ENCODE measurements around the gene MKKS. TPM values are rescaled to one million over a fixed set of nuclear protein-coding genes. Genes with fewer than 3 reads are reported as not detected.
"Not testable (repeated sequence)": the region's sequence is repeated elsewhere in the genome, so short reads cannot be mapped to it uniquely, and the experiment has no call there.

Gene MKKS
- total RNA-seq, 1 donor: 1.3 TPM

DNA sequence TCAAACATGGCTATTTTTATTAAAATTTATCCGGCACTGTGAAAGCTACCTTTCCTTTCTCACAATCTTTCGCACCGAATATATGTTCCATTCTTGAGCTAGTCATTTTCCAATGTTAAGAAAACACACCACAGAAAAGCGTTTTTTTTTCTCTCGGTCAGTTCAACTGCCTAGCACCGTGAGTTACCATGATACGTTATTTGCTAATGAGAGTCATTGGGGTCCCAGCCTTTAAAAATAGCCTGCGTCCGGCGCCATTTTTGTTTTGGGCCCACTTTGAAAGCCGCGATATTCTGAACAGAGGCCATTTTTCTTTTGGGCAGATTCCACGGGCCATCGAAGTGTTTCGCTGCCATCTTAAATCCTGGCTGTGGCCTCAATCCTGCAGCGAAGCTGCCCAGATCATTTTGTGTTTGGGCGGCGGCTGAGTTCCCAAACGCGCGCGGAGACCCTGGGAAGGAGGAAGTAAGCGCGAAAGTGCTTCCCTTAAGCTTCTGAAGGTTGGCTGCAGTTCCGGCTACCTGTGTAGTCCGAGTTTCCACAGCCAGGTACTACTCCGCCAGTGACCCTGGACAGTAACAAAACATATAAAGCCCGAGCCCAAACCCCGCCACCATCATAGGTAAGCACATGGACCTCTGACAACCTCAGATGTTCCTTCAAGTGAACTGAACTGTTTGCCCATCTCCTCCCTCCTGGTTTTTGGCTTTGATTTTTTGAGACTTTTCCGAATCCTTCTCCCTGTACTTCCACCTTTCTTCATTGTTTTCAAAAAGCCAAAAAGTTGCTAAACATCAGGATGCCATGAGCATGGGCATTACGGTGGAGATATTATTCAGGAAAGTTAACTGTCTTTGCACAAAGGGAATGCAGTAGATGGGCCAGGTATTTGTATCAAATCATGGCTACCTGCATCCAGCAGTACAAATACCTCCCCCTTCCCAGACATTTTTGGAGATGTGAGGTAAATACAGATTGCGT lies 1.1 kb upstream of the MKKS start, which contains the start of gene SLX4IP:
TSS of gene SLX4IP (plus strand) at position 474 of the 981 bp plus-strand sequence. CDS start 22,900 bp downstream, outside the sequence.
- peaks cover 39% of the 10 kb centered on the region for H3K4me1 ChIP-seq (ENCODE audit: insufficient read depth, low read length)
- peak within 1 kb of the TSS; percentile 88 for H3K4me3 ChIP-seq (ENCODE audit: low read length)
- no peaks in the 10 kb centered on the region for H3K9me3 ChIP-seq (ENCODE audit: low read depth, low read length)
- H3K27me3 ChIP-seq (ENCODE audit: insufficient read depth, low read length): no peaks in the 10 kb centered on the region

DNA sequence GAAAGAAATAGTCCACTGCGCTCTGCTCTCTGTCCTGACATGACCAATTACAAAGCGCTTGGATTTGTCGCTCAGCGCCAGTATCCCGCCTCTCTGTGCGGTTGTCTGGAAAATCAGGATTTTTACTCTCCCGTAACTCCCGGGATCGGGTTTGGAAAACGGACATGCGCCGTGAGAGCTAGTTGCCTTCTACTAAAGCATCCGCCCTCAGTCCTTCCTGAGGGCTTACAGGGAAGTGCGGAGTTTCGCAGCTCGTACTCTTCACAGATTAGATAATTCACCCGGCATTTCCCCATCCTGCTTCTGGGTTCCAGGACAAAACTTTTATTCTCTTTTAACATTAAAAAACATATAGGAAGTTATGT lies 427 bp upstream of the MKKS start:
- Histone ChIP-seq H3K27me3 (ENCODE audit: insufficient read depth, low read length) (no peaks in the 10 kb centered on the region), H3K4me3 (ENCODE audit: low read length) (peak overlapping the region; percentile 88), H3K9me3 (ENCODE audit: low read depth, low read length) (no peaks in the 10 kb centered on the region), H3K4me1 (ENCODE audit: insufficient read depth, low read length) (peaks cover 39% of the 10 kb centered on the region)

DNA sequence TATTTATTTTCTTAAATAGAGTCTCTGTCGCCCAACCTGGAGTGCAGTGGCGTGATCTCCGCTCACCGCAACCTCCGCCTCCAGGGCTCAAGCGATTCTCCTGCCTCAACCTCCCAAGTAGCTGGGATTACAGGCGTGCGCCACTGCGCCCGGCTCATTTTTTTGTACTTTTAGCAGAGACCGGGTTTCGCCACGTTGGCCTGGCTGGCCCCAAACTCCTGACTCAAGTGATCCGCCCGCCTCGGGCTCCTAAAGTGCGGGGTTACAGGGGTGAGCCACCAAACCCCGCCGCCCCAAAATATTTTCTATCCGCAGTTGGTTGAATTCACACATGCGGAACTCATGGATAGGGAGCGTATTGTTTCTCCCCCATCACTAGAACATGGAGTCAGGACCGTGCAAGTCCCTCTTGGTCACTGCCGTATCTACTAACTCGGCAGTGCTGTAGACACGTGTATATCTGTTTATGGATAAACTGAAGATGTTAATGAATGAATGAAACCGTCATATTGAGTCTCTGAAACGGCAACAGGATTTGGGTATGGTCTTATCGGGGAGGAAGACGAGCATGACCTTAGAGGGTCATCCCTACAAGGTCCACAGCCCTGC lies 904 bp downstream of the MKKS start:
- Histone ChIP-seq H3K9me3 (ENCODE audit: low read depth, low read length) (no peaks in the 10 kb centered on the region), H3K4me1 (ENCODE audit: insufficient read depth, low read length) (peaks cover 44% of the 10 kb centered on the region), H3K27me3 (ENCODE audit: insufficient read depth, low read length) (no peaks in the 10 kb centered on the region), H3K4me3 (ENCODE audit: low read length) (peak overlapping the region; percentile 88)

DNA sequence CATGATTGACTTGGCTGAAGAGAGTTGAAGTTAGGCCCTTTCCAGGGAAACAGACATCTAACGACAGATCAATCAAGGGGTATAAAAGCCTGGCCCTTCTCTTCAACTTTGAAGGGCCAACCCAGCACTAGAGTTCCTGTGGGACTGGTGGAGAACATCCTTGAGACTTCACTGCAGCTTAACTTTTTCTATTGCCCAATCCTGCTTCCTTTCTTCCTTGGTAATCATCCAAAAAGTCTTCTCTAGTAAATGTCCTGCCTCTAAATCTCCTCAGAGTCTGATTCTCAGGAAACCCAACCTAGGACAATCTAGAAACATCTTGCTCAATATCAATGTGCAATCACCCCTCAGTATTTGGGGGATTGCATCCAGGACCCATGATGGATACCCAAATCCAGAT lies 1.9 kb downstream of the MKKS start:
- peaks cover 42% of the 10 kb centered on the region for H3K4me1 ChIP-seq (ENCODE audit: insufficient read depth, low read length)
- H3K9me3 ChIP-seq (ENCODE audit: low read depth, low read length): no peaks in the 10 kb centered on the region
- H3K27me3 ChIP-seq (ENCODE audit: insufficient read depth, low read length): no peaks in the 10 kb centered on the region
- H3K4me3 ChIP-seq (ENCODE audit: low read length): no peak overlapping the region

DNA sequence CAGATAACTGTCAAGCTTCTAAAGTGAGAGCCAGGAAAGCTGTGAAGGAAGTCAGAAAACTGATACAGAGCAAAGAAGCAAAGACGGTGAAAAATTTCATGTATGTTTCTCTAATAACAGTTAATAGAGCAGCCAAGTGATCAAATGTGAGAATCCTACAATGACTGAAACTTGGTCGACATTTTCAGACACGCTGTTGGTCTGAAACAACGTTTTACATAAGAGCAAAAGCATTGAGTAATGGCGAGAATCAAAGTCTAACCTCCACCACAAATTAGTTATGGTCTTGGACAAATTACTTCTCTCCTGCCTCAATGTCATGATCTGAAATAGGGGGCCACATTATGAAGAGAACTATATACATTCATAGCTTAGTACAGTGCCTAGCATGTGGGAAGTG lies 3.3 kb downstream of the MKKS start:
- Histone ChIP-seq H3K4me3 (ENCODE audit: low read length) (no peak overlapping the region), H3K9me3 (ENCODE audit: low read depth, low read length) (no peaks in the 10 kb centered on the region), H3K27me3 (ENCODE audit: insufficient read depth, low read length) (no peaks in the 10 kb centered on the region), H3K4me1 (ENCODE audit: insufficient read depth, low read length) (peaks cover 34% of the 10 kb centered on the region)

DNA sequence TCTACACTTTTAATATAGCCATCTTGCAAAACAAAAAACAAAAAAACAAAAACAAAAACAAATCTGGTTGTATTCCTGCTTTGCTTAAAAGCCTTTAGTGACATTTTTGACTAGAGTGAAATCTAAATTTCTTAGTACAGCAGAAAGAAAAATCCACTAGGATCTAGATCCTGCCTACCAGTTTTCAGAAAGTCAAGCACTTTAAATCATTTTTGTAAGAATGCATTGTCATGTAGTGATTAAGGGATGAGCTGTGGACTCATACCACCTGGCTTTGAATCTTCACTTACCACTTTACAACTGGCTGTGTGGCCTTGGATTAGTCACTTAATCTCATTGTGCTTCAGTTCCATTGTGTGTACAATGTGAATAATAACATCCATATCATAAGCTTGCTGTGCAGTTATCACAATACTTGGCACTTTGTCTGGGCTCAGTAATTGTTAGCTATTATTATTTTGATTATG lies 4.0 kb downstream of the MKKS start:
- Histone ChIP-seq H3K4me1 (ENCODE audit: insufficient read depth, low read length) (peaks cover 28% of the 10 kb centered on the region), H3K9me3 (ENCODE audit: low read depth, low read length) (no peaks in the 10 kb centered on the region), H3K4me3 (ENCODE audit: low read length) (no peak overlapping the region), H3K27me3 (ENCODE audit: insufficient read depth, low read length) (no peaks in the 10 kb centered on the region)

DNA sequence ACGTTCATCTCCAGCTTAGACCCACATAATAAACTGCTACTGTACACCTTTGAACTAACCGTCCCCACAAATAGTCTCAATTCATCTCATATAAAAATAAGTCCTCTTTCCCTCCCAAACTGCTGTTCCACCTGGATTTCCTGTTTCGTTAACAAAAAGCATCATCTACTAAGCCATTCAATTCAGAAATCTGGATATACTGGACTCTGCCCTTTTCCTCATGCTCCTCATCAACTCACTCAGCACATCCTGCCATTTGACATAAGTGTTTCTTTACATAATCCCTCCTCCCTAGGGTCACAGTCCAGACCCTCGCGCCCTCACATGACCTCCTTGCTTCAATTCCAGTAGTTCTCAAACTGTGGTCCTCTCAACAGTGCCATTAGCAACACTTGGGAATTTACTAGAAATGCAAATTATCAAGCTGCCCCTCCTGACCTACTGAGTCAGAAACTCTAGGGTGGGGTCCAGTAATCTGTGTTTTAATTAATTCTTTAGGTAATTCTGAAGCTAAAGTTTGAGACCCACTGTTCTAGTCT lies 4.5 kb downstream of the MKKS start:
- Histone ChIP-seq H3K4me1 (ENCODE audit: insufficient read depth, low read length) (peaks cover 28% of the 10 kb centered on the region), H3K4me3 (ENCODE audit: low read length) (no peak overlapping the region), H3K9me3 (ENCODE audit: low read depth, low read length) (no peaks in the 10 kb centered on the region), H3K27me3 (ENCODE audit: insufficient read depth, low read length) (no peaks in the 10 kb centered on the region)

DNA sequence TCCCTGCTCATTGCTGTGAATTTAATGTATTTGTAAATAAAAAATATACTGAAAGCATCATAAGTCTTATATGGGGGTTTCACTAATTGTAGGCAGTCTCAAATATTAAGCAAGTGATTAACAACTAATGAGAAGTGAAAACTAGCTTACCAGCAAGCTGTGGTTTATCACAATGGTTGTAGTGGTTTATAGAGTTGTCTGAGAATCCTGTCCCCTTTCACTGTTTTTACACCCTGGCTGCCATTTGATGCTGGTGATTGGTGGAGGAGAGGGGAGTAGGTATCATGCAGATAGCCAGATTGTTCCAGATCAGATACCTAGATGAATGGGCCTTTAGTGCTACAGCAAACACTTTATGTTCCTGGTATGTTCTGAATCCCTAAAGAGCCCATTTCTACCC lies 6.0 kb downstream of the MKKS start:
- Histone ChIP-seq H3K4me3 (ENCODE audit: low read length) (no peak overlapping the region), H3K4me1 (ENCODE audit: insufficient read depth, low read length) (peaks cover 21% of the 10 kb centered on the region), H3K9me3 (ENCODE audit: low read depth, low read length) (no peaks in the 10 kb centered on the region), H3K27me3 (ENCODE audit: insufficient read depth, low read length) (no peaks in the 10 kb centered on the region)

DNA sequence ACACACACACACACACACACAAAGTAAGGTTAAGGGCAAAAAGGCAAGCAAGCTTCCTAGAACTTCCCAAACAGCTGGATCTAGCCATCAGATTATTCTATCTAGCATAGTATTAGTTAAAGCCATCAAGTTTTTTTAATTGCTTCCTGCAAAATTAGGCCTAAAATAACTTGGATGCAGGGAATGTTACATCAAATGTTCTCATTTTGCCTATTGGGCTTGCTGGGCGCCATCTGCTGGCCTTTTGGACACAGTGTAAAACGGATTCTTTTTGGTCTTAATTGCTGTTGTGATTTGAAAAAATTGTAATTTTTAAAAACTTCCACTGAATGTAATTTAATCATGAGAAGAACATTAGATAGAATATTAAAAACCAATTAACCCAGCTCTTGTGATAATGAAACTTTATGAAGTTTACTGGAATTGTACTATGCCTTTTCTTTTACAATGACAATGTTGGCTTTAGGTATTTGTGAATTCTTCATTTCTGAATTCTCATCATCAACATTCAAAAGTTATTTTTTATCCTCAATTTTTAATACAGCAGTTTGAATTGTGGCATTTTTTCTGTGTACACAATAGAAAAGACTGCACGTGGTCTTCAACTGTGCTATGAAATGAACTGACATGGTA lies 6.8 kb downstream of the MKKS start:
- Histone ChIP-seq H3K27me3 (ENCODE audit: insufficient read depth, low read length) (no peaks in the 10 kb centered on the region), H3K4me1 (ENCODE audit: insufficient read depth, low read length) (peaks cover 12% of the 10 kb centered on the region), H3K9me3 (ENCODE audit: low read depth, low read length) (no peaks in the 10 kb centered on the region), H3K4me3 (ENCODE audit: low read length) (no peak overlapping the region)

DNA sequence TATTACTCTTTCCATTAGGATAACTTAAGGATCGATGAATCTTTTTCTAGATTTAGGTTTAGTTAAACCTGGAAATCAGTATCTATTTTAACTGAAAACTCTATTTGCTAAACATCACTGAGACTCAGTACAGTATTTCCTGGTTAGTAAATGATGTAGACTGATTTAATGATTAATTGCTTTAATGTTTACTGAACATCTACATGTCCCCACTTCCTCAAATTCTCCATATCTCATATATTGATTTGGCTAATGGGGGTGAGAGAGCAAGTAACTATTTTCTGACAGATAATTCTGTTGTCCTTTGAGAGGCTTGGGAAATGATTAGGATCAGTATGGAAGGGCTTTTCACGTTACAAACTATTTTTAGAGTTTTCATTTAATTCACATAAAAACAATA lies 10.3 kb downstream of the MKKS start:
- H3K9me3 ChIP-seq (ENCODE audit: low read depth, low read length): no peaks in the 10 kb centered on the region
- no peaks in the 10 kb centered on the region for H3K27me3 ChIP-seq (ENCODE audit: insufficient read depth, low read length)
- H3K4me1 ChIP-seq (ENCODE audit: insufficient read depth, low read length): peaks cover 6% of the 10 kb centered on the region
- no peak overlapping the region for H3K4me3 ChIP-seq (ENCODE audit: low read length)

DNA sequence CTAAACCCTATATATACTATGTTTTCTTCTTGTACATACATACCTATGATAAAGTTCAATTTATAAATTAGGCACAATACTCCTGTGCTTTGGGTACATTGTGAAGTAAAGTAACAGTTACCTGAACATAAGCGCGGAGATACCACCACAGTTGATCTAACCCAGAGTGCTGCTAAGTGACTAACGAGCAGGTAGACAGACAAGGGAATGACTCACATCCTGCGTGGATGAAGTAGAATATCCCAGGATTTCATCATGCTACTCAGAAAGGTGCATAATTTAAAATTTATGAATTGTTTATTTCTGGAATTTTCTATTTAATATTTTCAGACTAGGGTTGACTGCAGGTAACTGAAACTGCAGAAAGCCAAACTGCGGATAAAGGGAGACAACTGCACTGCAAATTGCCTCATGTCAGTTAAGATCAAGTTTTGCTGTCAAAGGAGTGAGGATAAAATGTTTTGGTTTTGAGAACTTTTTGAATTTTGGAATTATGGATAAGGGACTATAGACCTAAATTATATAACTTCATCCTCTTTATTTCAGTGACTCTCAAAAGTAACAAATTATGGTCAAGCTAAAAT lies 14.4 kb downstream of the MKKS start:
- Histone ChIP-seq H3K4me1 (ENCODE audit: insufficient read depth, low read length) (no peaks in the 10 kb centered on the region), H3K27me3 (ENCODE audit: insufficient read depth, low read length) (no peaks in the 10 kb centered on the region), H3K9me3 (ENCODE audit: low read depth, low read length) (no peaks in the 10 kb centered on the region), H3K4me3 (ENCODE audit: low read length) (no peak overlapping the region)

DNA sequence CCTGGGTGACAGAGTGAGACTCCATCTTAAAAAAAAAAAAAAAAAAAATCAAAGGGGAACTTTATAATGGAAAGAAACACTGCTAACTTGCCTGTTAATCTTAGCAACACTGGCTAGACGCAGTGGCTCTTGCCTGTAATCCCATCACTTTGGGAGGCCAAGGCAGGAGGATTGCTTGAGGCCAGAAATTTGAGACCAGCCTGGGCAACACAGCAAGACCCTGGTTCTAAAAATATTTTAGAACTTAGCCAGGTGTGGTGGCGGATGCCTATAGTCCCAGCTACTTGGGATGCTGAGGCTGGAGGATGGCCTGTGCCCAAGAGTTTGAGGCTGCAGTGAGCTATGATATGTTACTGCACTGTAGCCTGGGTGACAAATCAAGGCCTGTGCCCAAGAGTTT lies 16.8 kb downstream of the MKKS start:
- H3K4me3 ChIP-seq (ENCODE audit: low read length); H3K27me3 ChIP-seq (ENCODE audit: insufficient read depth, low read length); H3K9me3 ChIP-seq (ENCODE audit: low read depth, low read length); H3K4me1 ChIP-seq (ENCODE audit: insufficient read depth, low read length): not testable (repeated sequence)

DNA sequence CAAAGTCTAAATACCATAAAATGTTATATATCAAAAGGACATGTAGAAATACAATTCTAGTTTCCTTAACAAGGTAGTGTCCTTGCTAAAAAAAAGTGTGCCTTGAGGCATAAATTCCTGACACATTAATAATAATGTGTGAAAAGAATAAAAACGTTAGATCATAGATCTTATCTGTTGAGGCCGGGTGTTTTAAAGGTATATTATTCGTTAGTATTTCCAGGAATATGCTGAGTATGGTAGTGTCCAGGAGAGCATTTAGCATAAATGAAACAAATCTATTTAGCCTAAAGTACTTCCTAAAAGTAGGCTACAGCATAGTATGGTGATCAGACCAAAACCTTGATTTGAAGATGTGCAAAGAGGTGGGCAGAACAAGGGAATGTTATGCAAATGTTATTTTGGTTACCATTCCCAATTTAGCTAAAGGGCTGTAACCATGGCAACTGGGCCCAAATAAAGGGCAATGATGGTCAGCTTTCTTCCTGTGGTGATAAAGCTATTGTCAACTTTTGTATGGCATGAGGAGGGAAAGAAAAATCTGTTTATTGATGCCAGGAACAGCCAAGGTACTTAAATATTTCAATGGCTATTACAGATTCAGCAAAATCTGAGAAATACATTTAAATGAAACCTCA lies 18.9 kb downstream of the MKKS start:
- no peaks in the 10 kb centered on the region for H3K4me1 ChIP-seq (ENCODE audit: insufficient read depth, low read length)
- H3K9me3 ChIP-seq (ENCODE audit: low read depth, low read length): no peaks in the 10 kb centered on the region
- H3K27me3 ChIP-seq (ENCODE audit: insufficient read depth, low read length): no peaks in the 10 kb centered on the region
- no peak overlapping the region for H3K4me3 ChIP-seq (ENCODE audit: low read length)

DNA sequence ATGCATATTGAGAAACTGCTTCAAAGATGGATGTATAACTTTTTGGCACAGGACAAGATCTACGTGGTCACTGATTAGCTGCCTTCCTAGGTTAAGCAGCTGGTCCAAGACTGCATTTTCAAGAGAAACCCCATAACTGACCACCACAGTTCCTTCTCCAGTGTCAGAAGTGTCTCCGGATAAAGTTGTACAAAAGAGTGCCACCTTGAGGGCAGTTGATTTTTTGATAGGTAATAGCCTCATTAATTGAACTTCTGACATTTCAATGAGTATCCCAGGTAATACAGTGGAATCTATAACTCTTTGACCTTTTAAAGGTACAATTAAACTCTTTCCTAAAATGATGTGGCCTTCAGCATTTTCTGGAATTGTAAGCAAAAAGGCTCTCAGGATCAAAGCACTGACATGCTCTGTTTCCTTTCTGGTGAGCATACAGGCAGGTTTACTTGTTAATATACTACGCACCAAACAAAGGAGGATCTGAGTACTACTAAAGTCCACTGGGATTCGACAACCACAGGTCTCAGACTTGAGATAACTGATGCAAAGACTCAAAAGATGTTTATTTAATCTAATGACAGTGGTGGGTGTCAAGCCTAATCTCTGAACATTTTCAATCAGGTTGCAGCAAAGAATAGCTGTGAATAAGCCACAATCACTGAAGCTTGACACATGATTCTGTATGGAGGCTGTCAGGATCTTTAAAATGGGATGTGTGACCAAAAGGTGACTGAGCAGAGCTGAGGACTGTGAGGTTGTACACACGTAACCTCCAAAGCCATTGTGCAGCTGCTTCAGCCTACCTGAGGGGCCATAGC lies 21.2 kb downstream of the MKKS start:
- H3K4me1 ChIP-seq (ENCODE audit: insufficient read depth, low read length): no peaks in the 10 kb centered on the region
- no peaks in the 10 kb centered on the region for H3K27me3 ChIP-seq (ENCODE audit: insufficient read depth, low read length)
- no peak overlapping the region for H3K4me3 ChIP-seq (ENCODE audit: low read length)
- no peaks in the 10 kb centered on the region for H3K9me3 ChIP-seq (ENCODE audit: low read depth, low read length)
